ENCODE results near the gene EML6. TPM values are rescaled to one million over a fixed set of nuclear protein-coding genes. Genes with fewer than 3 reads are reported as not detected.

Gene EML6
- total and polyA plus RNA-seq, 2 of the 8 experiments (the other 6 are each of a cell fraction or from before 2014, with no cell fraction given): 1.2 to 1.6 TPM

DNA sequence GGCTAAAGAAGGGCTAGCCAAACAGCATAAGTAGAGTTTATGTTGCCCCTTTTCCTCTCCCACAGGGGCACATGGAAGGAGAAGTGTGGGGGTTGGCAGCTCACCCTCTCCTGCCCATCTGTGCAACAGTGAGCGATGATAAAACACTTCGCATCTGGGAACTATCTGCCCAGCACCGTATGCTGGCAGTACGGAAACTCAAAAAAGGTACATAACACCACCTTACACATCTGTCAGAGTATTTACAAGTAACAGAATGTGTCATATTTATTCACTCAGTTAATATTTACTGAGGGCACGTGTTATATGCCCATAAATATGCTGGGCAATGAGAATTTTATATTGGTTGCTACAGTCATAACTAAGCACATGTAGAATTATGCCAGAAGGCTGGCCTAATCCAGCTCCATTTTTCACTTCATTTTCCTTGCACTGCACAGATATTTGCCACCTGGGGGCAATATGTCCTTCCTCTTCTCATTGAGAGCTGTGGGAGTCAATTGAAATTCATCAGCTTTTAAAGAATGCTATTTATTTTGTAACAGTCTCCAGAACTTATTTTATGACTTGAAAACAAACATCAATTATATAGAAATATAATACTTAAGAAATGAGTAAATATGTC, 176.2 kb downstream of the EML6 start (continued):
- TF ChIP-seq TCF12 (IDR thresholded peaks at IDR 0.05; ENCODE audit: low read depth, low read length) (no peak), CTBP2 (IDR thresholded peaks at IDR 0.05; ENCODE audit: borderline replicate concordance, insufficient read depth, insufficient read length, low read length) (no peak), GTF2F1 (IDR thresholded peaks at IDR 0.05; ENCODE audit: borderline replicate concordance, low read depth, low read length) (no peak)
